PC-9 (cell line): ENCODE measurements around the gene MINDY4.

Experiments
- CTCF ChIP-seq: fragments of 200-600 bp; sonication (generic); conservative IDR thresholded peaks from 2 replicates; pipeline ENCODE4 v1.6.1; 2017; ENCODE audit warnings: mixed run types, antibody characterized with exemption, mild to moderate bottlenecking, moderate library complexity
- EZH2 ChIP-seq: fragments of 200-600 bp; sonication (generic); IDR thresholded peaks from 2 replicates; pipeline ENCODE4 v1.8.0; 2017; ENCODE audit warnings: antibody characterized with exemption, low read depth

- no peak for TF ChIP-seq CTCF
- no peak for TF ChIP-seq EZH2
These were observed 149.6 kb downstream of the MINDY4 start for GRCh38 chr7:30920584-30921539.
